ENCODE results near the gene KCNAB1. TPM values are rescaled to one million over a fixed set of nuclear protein-coding genes. Genes with fewer than 3 reads are reported as not detected.

Gene KCNAB1
- total and polyA plus RNA-seq, 5 experiments from 2014 or later = 0.16 to 0.39 (median 0.17) TPM

DNA sequence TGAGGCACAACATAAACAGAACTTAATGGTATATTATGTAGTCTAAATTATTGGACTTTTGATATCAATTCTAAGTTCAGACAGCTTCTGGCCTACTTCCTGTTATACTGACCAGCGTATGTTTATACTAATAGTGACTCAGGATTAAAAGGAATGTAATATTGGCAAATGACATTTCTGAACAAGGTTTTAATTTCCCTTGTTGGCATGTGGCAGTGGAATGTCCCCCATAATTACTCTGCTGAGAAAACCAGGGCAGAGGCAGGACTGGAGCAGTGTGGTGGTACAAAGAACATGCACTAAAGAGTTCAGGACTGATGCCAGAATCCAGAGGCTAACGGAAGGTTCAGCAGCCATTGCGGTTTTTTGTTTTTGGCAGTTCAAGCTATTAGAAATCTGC is 184.0 kb downstream of the KCNAB1 start:
- no peak for ATAC-seq
- no peaks in the 10 kb centered on the region for H3K4me1 Mint-ChIP-seq

DNA sequence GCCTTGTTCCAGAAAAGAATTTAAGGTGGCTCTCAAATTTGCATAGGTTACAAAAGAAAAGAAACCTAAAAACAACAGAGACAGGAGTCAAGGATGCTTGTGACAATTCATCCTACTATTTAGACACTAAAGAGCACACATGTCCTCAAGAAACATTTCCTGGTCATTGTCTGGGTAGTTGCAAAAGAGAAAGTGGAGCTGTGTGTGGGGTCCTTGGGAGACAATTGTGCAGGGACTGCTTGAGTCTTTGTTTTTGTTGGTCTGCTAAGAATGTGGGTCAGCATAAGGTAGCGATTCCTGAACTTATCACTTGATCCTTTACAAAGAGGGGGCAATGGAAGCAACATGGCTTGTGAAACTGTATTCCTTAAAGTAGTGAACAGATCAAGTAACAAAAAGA is 185.3 kb downstream of the KCNAB1 start:
- Mint-ChIP-seq H3K27ac (no peak overlapping the region), H3K4me3 (no peak overlapping the region), H3K36me3 (no peaks in the 10 kb centered on the region), H3K27me3 (peaks cover 2 to 20% (median 7%) of the 10 kb centered on the region in 5 donors), H3K9me3 (no peaks in the 10 kb centered on the region), H3K4me1 (no peaks in the 10 kb centered on the region)
- DNase-seq (no peak), ATAC-seq (no peak)
- POLR2A ChIA-PET = no interaction called here

More for the DNA sequence above, 184.0 kb downstream of the KCNAB1 start:
- no peaks in the 10 kb centered on the region for H3K9me3 Mint-ChIP-seq
- H3K4me3 Mint-ChIP-seq = no peak overlapping the region
- peaks cover 0 to 10% (median 8%) of the 10 kb centered on the region in 5 donors for H3K27me3 Mint-ChIP-seq
- DNase-seq = no peak
- POLR2A ChIA-PET = no interaction called here
- H3K27ac Mint-ChIP-seq = no peak overlapping the region
- no peaks in the 10 kb centered on the region for H3K36me3 Mint-ChIP-seq

DNA sequence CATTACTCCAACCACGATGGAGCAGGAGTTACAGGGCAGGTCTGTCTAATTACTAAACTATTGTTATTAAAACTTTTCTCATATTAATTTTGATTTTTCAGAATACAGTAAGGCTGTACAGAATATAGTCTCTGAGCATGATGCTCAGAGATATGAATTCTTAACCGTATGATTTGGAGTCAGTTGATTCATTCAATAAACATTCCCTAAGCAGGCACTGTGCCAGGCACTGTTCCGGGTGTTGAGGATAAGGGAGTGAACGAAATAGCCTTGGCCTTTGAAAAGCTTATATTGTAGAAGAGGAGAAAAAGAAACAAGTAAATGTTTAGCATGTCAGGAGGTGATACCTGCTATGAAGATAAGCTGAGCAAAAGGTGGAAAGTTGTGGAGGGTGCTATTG is 187.3 kb downstream of the KCNAB1 start:
- DNase-seq (no peak), ATAC-seq (no peak)
- Mint-ChIP-seq H3K27ac (no peak overlapping the region), H3K4me3 (no peak overlapping the region), H3K36me3 (no peaks in the 10 kb centered on the region), H3K9me3 (no peaks in the 10 kb centered on the region), H3K27me3 (peaks cover 5 to 20% (median 10%) of the 10 kb centered on the region in 5 donors), H3K4me1 (no peaks in the 10 kb centered on the region)
- POLR2A ChIA-PET = no interaction called here

DNA sequence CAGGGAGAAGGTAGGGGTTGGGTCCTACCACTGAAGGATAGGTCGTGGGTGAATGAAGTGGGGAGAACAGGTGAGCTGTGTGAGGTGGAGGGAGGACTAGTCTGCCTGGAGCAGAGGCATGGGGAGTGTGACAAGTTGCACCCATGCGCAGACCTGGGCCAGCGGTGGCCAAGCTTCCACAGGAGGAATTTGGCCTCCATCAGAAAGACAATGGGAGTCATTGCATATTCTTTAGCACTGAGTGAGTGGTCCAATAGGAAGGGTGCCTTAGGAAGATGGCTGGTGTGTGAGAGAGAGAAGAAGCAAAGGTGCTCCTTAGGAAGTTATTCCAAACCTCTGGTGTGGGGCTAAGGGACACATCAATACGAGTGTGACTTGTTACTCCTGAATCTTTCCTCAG is 191.1 kb downstream of the KCNAB1 start:
- ATAC-seq (no peak), DNase-seq (no peak)
- peaks cover 10 to 29% (median 14%) of the 10 kb centered on the region in 5 donors for H3K27me3 Mint-ChIP-seq
- no peak overlapping the region for H3K4me3 Mint-ChIP-seq
- no peaks in the 10 kb centered on the region for H3K9me3 Mint-ChIP-seq
- no peaks in the 10 kb centered on the region for H3K36me3 Mint-ChIP-seq
- no peaks in the 10 kb centered on the region for H3K4me1 Mint-ChIP-seq
- POLR2A ChIA-PET = no interaction called here
- no peak overlapping the region for H3K27ac Mint-ChIP-seq

DNA sequence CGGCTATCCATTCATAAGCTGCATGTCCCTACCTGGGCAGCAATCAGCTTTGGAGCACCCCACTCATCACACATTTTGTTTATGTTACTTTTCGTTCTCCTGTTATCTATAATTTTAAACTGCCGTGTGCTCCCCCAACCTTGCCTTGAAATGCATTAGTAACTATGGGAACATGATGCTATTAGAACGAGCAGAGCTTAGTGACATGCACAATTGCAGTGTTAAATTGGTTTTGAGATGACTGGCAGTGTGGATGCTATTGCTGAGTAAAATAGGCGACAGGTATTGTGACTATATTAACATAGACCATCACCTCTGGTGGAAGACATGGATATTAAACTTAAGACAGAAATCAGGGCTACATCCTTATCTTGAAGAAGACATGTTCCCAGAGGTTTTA is 191.6 kb downstream of the KCNAB1 start:
- Mint-ChIP-seq H3K9me3 (no peaks in the 10 kb centered on the region), H3K27me3 (peaks cover 10 to 29% (median 14%) of the 10 kb centered on the region in 5 donors), H3K4me3 (no peak overlapping the region), H3K27ac (no peak overlapping the region), H3K36me3 (no peaks in the 10 kb centered on the region), H3K4me1 (no peaks in the 10 kb centered on the region)
- POLR2A ChIA-PET = no interaction called here
- DNase-seq (no peak), ATAC-seq (no peak)

DNA sequence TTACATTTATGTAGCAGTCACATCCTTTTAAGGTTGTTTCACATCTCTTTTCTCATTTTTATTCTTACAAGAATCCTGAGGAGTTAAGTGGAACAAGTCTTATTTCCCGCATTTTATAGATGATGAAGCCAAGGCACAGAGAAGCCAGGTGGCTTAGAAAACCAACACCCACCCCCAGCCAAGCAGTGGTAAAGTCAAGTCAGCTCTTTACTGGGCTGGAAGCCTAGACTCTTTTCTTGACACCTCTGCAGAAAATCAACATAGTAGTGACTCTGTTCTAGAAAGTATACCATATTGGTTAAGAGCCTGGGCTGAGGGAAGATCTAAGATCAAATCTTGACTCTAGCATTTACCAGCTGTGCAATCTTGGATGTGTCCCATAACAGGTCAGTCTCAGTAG is 195.7 kb downstream of the KCNAB1 start:
- Mint-ChIP-seq H3K4me1 (no peaks in the 10 kb centered on the region), H3K4me3 (no peak overlapping the region), H3K36me3 (no peaks in the 10 kb centered on the region), H3K27me3 (peaks cover 7 to 25% (median 9%) of the 10 kb centered on the region in 5 donors), H3K27ac (no peak overlapping the region), H3K9me3 (no peaks in the 10 kb centered on the region)
- POLR2A ChIA-PET = no interaction called here
- ATAC-seq (no peak), DNase-seq (no peak)

DNA sequence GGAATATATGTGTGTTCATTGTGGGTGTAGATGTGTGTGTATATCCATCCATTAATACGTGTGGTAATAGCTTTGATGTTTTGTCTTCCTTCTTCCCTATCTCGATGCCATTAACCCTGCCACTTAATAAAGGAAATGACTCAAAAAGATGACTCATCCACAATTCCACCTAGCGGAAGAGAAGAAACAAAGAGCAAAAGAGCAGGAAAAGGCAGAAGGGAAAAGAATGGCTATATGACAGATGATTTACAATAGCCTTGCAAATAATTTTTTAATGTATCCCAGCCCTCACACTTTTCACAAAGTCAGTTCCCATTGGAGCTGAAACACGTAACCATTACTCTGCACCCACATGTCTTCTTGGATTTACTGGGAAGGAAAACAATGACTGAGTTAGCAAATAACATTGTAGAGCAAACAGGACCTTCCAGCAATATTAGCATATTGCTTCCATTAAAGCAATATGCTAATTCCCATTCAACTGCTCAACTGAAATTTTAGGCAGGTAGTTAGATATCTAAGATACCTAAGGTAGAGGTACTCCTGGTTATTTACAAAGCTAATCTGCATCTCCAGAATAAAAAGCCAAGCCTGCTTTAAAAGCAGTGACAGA is 197.2 kb downstream of the KCNAB1 start:
- POLR2A ChIA-PET = no interaction called here
- no peaks in the 10 kb centered on the region for H3K4me1 Mint-ChIP-seq
- DNase-seq (no peak), ATAC-seq (no peak)
- H3K4me3 Mint-ChIP-seq = no peak overlapping the region
- no peaks in the 10 kb centered on the region for H3K9me3 Mint-ChIP-seq
- peaks cover 4 to 19% (median 5%) of the 10 kb centered on the region in 5 donors for H3K27me3 Mint-ChIP-seq
- H3K36me3 Mint-ChIP-seq = no peaks in the 10 kb centered on the region
- no peak overlapping the region for H3K27ac Mint-ChIP-seq

DNA sequence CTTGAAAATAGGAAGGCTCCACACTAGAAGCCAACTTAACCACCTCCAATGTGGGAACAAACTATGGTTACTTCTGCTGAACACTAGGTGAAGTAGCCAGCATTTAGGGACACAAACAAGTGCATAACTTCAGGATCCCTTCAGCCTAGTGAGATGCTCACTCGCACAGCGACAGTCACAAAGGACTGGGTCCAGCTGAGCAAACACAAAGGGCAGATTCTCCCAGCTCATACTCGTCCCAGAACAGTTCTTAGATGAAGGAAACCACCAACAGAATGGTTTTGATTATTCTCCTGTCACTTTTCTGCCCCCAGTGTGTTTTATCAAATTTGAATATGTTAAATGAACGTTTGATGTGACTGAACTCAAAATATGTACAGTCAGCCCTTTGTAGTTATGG is 201.6 kb downstream of the KCNAB1 start:
- DNase-seq (no peak), ATAC-seq (no peak)
- Mint-ChIP-seq H3K9me3 (peaks cover 0 to 2% (median 0%) of the 10 kb centered on the region in 9 donors), H3K4me3 (no peak overlapping the region), H3K27me3 (peaks cover 0 to 12% (median 5%) of the 10 kb centered on the region in 5 donors), H3K36me3 (no peaks in the 10 kb centered on the region), H3K4me1 (no peaks in the 10 kb centered on the region), H3K27ac (no peak overlapping the region)
- POLR2A ChIA-PET = no interaction called here

DNA sequence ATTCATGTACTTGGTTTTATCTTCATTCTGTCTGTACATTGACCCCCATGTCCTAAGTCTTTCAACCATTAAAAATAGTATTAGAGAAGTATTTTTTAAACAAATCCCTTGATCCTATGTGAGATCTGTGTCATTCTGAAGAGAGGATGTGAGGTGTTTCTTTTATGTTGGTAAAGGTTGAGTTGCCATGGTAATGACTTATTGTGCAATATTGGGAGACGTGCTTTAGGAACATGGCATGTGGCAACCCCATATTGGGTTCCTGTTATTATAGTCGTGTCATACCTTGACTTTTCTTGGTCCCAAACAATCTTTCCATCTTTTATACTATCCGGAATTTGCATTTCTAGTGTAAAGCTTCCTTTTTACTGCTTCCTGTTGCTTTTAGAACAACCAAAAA is 203.1 kb downstream of the KCNAB1 start:
- Mint-ChIP-seq H3K9me3 (peaks cover 0 to 2% (median 0%) of the 10 kb centered on the region in 9 donors), H3K4me1 (no peaks in the 10 kb centered on the region), H3K36me3 (no peaks in the 10 kb centered on the region), H3K27me3 (peaks cover 0 to 21% (median 10%) of the 10 kb centered on the region in 5 donors), H3K4me3 (no peak overlapping the region), H3K27ac (no peak overlapping the region)
- POLR2A ChIA-PET = no interaction called here
- ATAC-seq (no peak), DNase-seq (no peak)

DNA sequence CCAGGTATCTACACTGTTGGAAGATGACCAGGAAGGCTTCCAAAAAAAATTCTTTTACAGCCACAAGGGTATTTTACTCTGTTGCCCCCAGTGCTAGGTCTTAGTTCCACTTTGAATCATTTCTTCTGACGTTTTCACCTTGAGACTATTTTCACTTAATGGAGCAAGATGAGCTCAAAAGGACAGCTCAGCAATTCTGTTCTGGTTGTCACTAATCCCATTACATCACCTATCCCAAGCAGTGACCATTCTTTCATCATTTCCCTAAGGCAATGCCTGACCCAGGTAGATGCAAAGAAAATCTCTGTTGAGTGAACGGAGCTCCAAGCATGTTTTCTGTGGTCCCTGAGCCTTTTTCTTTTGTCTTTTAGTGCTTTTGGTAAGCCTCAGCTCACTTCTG is 210.0 kb downstream of the KCNAB1 start:
- ATAC-seq = no peak
- H3K27me3 Mint-ChIP-seq = peaks cover 2 to 22% (median 12%) of the 10 kb centered on the region in 5 donors
- no peak overlapping the region for H3K27ac Mint-ChIP-seq
- H3K4me3 Mint-ChIP-seq = no peak overlapping the region
- POLR2A ChIA-PET = no interaction called here
- no peaks in the 10 kb centered on the region for H3K4me1 Mint-ChIP-seq
- no peaks in the 10 kb centered on the region for H3K36me3 Mint-ChIP-seq
- DNase-seq = no peak
- peaks cover 0 to 2% (median 0%) of the 10 kb centered on the region in 9 donors for H3K9me3 Mint-ChIP-seq

DNA sequence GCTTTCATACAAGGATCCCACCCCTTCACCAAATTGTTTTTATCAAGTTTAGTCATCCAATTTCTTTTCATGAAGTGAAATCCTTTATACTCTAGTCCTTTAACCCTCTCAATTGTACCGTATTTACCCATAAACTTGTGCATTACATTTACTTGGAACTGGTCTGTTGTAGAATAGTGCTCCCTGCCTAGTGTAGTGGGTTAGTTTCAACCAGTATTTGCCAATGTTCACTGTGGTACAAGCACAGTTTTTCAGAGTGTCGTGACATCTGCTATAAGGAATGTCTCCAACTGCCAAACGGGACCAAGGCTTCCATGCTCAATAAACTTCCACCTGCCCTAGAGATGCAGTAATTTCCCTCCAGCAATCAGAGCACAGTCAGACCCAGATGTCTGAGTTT is 211.9 kb downstream of the KCNAB1 start:
- no peaks in the 10 kb centered on the region for H3K4me1 Mint-ChIP-seq
- POLR2A ChIA-PET = no interaction called here
- H3K27me3 Mint-ChIP-seq = peaks cover 3 to 20% (median 9%) of the 10 kb centered on the region in 5 donors
- DNase-seq = no peak
- H3K27ac Mint-ChIP-seq = no peak overlapping the region
- H3K4me3 Mint-ChIP-seq = no peak overlapping the region
- no peak for ATAC-seq
- no peaks in the 10 kb centered on the region for H3K9me3 Mint-ChIP-seq
- H3K36me3 Mint-ChIP-seq = no peaks in the 10 kb centered on the region

DNA sequence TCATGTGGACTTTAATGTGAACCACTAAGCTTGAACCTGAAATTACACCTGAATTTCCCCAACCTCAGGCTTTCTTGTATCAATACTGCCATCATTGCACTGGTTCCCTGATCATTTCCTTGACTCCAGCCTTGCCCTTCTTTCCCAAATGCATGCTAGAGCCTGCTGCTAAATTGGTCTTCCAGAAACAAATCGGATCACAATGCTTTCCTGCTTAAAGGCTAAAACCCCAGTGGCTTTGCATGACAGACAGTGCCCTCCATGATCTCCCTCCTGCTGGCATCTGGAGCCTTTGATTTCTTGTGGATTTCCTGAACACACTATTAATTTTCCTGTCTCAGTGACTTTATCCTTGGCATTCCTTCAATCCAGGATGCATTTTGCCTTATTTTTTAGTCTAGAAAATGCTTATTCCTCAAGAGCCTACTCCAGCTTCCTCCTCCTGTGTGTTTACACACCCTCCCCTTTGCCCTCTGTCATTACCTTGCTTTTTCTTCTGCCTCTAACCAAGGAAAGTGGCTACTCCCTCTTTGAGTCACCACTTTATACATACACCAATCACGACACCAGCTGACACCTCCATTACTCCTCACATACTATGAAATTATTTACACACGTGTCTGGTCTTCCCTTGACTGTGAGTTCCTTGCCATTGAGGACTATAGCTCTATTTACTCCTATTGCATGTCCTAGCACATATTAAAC is 214.6 kb downstream of the KCNAB1 start:
- Mint-ChIP-seq H3K4me1 (no peaks in the 10 kb centered on the region), H3K27me3 (peaks cover 0 to 17% (median 15%) of the 10 kb centered on the region in 5 donors), H3K27ac (no peak overlapping the region), H3K9me3 (peaks cover 0 to 3% (median 0%) of the 10 kb centered on the region in 9 donors), H3K36me3 (no peaks in the 10 kb centered on the region), H3K4me3 (no peak overlapping the region)
- DNase-seq (no peak), ATAC-seq (no peak)
- POLR2A ChIA-PET = no interaction called here

DNA sequence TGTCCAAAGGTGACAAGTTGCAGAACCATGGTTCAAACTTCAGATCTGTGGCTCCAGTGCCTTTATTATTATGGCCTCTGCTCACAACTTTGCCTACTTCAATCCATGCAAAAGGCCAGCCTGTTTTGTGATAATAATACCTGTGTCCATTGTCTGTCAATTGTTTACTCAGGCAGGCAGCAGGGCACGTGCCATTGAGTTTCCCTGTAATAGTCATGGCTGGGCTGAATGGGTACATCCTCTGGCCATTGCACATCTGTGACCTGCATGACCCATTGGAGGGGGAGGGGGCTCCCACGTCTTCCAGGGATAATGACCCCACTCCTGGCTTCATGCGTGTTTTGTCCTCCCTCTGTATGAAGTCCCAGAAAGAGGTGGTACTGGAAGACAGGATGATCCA is 219.1 kb downstream of the KCNAB1 start:
- POLR2A ChIA-PET = no interaction called here
- H3K27me3 Mint-ChIP-seq = peaks cover 9 to 37% (median 18%) of the 10 kb centered on the region in 5 donors
- peaks cover 0 to 5% (median 0%) of the 10 kb centered on the region in 4 donors for H3K4me1 Mint-ChIP-seq
- no peak for DNase-seq
- no peaks in the 10 kb centered on the region for H3K36me3 Mint-ChIP-seq
- H3K9me3 Mint-ChIP-seq = peaks cover 0 to 3% (median 0%) of the 10 kb centered on the region in 9 donors
- no peak overlapping the region for H3K4me3 Mint-ChIP-seq
- H3K27ac Mint-ChIP-seq = no peak overlapping the region
- ATAC-seq = no peak

DNA sequence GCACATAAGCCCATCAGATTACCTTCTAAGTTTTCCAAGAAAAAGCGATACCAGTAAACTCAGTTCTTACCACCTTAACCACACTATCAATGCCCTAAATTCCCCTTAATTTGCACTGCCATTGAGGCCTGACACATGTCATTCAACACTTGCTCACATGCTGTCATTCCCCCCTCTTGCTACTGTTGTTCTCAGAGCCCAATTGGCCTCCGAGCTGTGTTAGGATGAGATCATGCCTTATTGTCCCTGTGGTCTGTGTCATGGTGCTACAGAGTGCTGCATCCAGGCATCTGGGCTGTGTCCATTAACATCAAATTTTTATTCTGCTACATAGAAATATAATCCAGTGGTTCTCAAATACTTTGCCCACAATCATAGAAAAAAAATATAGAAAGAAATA is 221.0 kb downstream of the KCNAB1 start:
- no peak for DNase-seq
- Mint-ChIP-seq H3K27me3 (peaks cover 13 to 28% (median 17%) of the 10 kb centered on the region in 5 donors), H3K4me1 (peaks cover 0 to 5% (median 0%) of the 10 kb centered on the region in 4 donors), H3K36me3 (no peaks in the 10 kb centered on the region), H3K4me3 (no peak overlapping the region), H3K9me3 (peaks cover 0 to 3% (median 0%) of the 10 kb centered on the region in 9 donors), H3K27ac (no peak overlapping the region)
- POLR2A ChIA-PET = no interaction called here
- no peak for ATAC-seq
